GM21786 (cell line): ENCODE measurements around the gene CSNK1G1.
"Not testable (repeated sequence)": the region's sequence is repeated elsewhere in the genome, so short reads cannot be mapped to it uniquely, and the experiment has no call there.

Experiments used
- ATAC-seq: cut with Tn5 transposase; IDR thresholded peaks from one replicate; pipeline ENCODE4 v1.9.1; 2021; ENCODE audit not compliant: unreplicated experiment

Gene CSNK1G1

GRCh38 chr15:64351265-64351664 is 4.7 kb downstream of the CSNK1G1 start:
- no peak for ATAC-seq

GRCh38 chr15:64349375-64349774 is 6.6 kb downstream of the CSNK1G1 start:
- ATAC-seq = no peak

- ATAC-seq = no peak
Observed at GRCh38 chr15:64348455-64348854, 7.5 kb downstream of the CSNK1G1 start.

- not testable (repeated sequence) for ATAC-seq
Observed at GRCh38 chr15:64346242-64346641, 9.7 kb downstream of the CSNK1G1 start.

- no peak for ATAC-seq
Observed at GRCh38 chr15:64344651-64345294, 11.2 kb downstream of the CSNK1G1 start.

GRCh38 chr15:64343841-64344240 is 12.1 kb downstream of the CSNK1G1 start:
- no peak for ATAC-seq

GRCh38 chr15:64343222-64343621 is 12.8 kb downstream of the CSNK1G1 start:
- ATAC-seq = no peak

- no peak for ATAC-seq
Observed at GRCh38 chr15:64341961-64342360, 14.0 kb downstream of the CSNK1G1 start.

GRCh38 chr15:64340355-64340754 is 15.6 kb downstream of the CSNK1G1 start:
- ATAC-seq = no peak

- no peak for ATAC-seq
Observed at GRCh38 chr15:64337761-64338160, 18.2 kb downstream of the CSNK1G1 start.

- ATAC-seq = no peak
Observed at GRCh38 chr15:64333986-64334929, 21.7 kb downstream of the CSNK1G1 start.

- no peak for ATAC-seq
Observed at GRCh38 chr15:64333516-64333915, 22.5 kb downstream of the CSNK1G1 start.

- not testable (repeated sequence) for ATAC-seq
Observed at GRCh38 chr15:64331668-64332067, 24.3 kb downstream of the CSNK1G1 start.

GRCh38 chr15:64326975-64327374 is 29.0 kb downstream of the CSNK1G1 start:
- not testable (repeated sequence) for ATAC-seq

- not testable (repeated sequence) for ATAC-seq
Observed at GRCh38 chr15:64326458-64326857, 29.5 kb downstream of the CSNK1G1 start.

- ATAC-seq = no peak
Observed at GRCh38 chr15:64324165-64324877, 31.7 kb downstream of the CSNK1G1 start.

- ATAC-seq = no peak
Observed at GRCh38 chr15:64315216-64315615, 40.8 kb downstream of the CSNK1G1 start.

GRCh38 chr15:64314456-64314855 is 41.5 kb downstream of the CSNK1G1 start:
- ATAC-seq = no peak

- ATAC-seq = no peak
Observed at GRCh38 chr15:64311566-64311965, 44.4 kb downstream of the CSNK1G1 start.

- no peak for ATAC-seq
Observed at GRCh38 chr15:64310036-64310435, 45.9 kb downstream of the CSNK1G1 start.

- no peak for ATAC-seq
Observed at GRCh38 chr15:64305261-64305660, 50.7 kb downstream of the CSNK1G1 start.
